ENCODE data around the gene TMOD2.

The TMOD2 gene

DNA sequence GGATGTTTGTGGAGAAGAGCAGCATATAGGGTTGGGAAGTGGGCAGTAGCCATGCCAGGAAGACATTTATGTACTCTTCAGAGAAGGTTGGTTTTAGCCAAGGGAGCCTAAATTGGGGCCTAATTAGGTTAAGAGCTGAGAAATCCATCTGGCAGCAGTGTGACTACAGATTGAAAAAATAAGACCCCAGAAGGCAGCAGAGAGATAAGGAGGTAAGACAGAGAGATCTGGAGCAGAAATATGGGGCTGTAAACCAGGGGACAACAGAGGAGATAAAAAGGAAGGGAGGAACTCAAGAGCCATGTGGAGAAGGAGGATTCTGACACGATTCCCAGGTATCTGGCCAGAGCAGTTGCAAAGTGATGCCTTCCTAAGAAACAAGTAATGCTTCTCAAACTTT is 37.2 kb upstream of the TMOD2 start:
- no peak overlapping the region for H3K4me3 ChIP-seq (ENCODE audit: low read depth, low read length)
- DNase-seq (ENCODE audit: low read depth, low spot score) = no peak
- in situ Hi-C loops (cut with HindIII; ENCODE audit: low sequenced_read_pairs) = no loop called here
- TF ChIP-seq, protein P1, sequence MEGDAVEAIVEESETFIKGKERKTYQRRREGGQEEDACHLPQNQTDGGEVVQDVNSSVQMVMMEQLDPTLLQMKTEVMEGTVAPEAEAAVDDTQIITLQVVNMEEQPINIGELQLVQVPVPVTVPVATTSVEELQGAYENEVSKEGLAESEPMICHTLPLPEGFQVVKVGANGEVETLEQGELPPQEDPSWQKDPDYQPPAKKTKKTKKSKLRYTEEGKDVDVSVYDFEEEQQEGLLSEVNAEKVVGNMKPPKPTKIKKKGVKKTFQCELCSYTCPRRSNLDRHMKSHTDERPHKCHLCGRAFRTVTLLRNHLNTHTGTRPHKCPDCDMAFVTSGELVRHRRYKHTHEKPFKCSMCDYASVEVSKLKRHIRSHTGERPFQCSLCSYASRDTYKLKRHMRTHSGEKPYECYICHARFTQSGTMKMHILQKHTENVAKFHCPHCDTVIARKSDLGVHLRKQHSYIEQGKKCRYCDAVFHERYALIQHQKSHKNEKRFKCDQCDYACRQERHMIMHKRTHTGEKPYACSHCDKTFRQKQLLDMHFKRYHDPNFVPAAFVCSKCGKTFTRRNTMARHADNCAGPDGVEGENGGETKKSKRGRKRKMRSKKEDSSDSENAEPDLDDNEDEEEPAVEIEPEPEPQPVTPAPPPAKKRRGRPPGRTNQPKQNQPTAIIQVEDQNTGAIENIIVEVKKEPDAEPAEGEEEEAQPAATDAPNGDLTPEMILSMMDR (IDR thresholded peaks at IDR 0.05; ENCODE audit: low read depth, low read length) = no peak

DNA sequence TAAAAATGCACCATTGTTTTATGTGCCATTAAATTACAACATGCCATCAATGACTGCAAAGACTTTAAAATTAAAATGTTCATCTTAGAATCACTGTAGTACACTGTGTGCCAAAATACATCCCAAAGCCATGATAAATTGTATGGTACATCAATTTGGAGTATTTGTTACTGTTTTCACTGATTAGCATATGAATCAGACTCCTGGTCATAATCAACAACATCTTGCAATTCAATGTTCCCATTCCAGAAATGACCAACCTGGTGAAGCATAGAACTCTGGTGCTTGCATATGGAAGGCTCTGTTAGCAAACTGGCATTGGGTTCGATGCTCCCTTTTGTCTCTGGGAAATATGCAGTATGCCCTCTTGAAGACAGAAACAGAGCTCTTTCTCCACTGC is 36.5 kb upstream of the TMOD2 start:
- H3K4me3 ChIP-seq (ENCODE audit: low read depth, low read length) = no peak overlapping the region
- in situ Hi-C loops (cut with HindIII; ENCODE audit: low sequenced_read_pairs) = no loop called here
- no peak for DNase-seq (ENCODE audit: low read depth, low spot score)
- TF ChIP-seq, protein P1 (IDR thresholded peaks at IDR 0.05; ENCODE audit: low read depth, low read length) = no peak

DNA sequence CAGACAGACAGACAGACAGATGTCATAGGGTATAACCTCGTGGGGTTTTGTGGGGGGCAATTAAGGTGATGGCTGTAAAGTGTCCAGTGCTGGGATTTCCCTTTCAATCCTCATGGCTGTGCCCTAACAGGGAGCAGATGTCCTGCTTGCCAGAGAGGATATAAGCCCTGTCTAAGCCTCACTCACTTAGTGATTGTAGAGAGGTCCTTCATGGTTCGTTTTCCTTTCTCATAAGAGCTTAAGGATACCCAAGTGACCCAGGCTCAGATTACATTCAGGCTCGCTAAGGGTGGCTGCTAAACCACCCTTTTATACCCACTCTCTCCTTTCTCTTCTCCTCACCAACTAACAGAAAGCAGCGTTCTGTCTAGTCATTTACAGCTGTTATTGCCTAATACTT is 33.2 kb upstream of the TMOD2 start:
- H3K4me3 ChIP-seq (ENCODE audit: low read depth, low read length) = no peak overlapping the region
- in situ Hi-C loops (cut with HindIII; ENCODE audit: low sequenced_read_pairs) = no loop called here
- DNase-seq (ENCODE audit: low read depth, low spot score) = no peak
- TF ChIP-seq, protein P1 (IDR thresholded peaks at IDR 0.05; ENCODE audit: low read depth, low read length) = no peak

DNA sequence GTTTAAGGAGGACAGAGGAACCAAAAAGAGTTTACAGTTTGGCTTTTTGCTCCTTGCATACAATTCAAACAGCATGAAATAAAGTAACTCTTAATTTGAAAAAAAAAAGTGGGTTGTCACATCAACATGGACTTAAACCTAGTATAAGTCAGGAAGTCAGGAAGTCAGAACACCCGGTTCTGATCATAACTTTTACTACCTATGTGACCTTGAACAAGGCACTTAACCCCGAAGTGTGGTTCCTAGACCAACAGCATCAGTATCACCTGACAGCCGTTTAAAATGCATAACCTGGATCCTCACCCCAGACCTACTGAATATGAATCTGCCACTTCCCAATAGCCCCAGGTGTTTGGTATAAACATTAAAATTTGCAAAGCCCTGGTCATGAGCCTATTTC is 32.7 kb upstream of the TMOD2 start:
- no peak overlapping the region for H3K4me3 ChIP-seq (ENCODE audit: low read depth, low read length)
- in situ Hi-C loops (cut with HindIII; ENCODE audit: low sequenced_read_pairs) = no loop called here
- TF ChIP-seq, protein P1 (IDR thresholded peaks at IDR 0.05; ENCODE audit: low read depth, low read length) = no peak
- no peak for DNase-seq (ENCODE audit: low read depth, low spot score)

DNA sequence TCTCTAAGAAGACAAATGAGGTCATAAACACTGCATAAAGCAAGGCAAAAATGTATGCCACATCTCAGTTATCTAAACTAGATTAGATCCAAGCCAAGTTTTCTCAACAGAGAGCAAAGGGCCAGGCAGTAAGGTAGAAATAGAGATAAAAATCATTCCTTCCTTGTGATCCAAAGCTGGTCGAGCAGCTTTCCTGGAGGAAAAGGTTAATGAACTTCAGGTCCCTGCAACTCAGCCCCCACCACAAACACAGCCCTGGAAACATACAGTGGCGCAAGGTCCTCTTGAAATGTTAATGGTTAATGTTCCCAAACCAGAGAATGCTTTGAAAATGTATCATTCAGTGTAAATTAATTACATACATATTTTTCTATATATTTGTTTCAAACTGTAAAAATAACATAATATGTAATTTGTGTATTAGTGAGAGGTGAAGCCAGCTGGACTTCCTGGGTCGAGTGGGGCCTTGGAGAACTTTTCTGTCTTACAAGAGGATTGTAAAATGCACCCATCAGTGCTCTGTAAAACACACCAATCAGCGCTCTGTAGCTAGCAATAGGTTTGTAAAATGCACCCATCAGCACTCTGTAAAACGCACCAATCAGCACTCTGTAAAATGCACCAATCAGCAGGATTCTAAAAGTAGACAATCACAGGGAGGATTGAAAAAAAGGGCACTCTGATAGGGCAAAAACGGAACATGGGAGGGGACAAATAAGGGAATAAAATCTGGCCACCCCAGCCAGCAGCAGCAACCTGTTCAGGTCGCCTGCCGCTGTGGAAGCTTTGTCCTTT is 31.0 kb upstream of the TMOD2 start:
- in situ Hi-C loops (cut with HindIII; ENCODE audit: low sequenced_read_pairs) = no loop called here
- no peak for DNase-seq (ENCODE audit: low read depth, low spot score)
- H3K4me3 ChIP-seq (ENCODE audit: low read depth, low read length) = no peak overlapping the region
- TF ChIP-seq, protein P1 (IDR thresholded peaks at IDR 0.05; ENCODE audit: low read depth, low read length) = no peak

DNA sequence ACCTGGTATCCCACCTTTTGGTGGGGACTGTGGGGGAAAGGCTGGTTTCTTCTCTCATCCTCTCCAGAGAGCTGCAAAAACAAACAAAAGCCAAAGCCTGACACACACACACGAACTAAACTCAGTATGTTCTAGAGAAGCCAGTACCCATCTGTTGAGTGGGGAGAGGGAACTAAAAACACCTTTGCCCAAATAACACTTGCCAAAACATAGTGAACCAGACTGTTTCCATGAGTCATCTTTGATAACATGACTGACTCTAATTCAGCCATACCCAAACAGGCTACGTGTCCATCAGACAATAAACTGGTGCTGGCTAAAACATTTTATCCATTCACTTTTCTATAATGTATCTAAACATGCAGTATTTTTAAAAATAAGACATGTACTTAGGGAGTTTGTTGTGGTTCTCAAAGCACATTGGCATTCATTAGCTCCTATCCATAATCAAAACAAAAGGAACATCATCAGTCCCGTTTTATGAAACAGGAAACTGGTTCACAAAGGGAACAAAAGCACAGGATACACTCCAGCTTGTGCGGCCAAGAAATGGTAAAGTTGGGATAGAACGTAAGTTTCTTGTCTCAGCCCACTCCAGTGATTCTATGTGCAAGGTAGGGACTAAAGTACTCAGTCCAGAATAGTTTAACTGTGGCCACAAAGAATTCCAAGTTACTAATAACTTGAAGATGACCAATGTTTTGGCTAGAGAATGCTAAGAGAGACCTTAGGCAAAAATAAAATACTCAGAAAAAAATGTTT is 30.0 kb upstream of the TMOD2 start:
- in situ Hi-C loops (cut with HindIII; ENCODE audit: low sequenced_read_pairs) = no loop called here
- no peak overlapping the region for H3K4me3 ChIP-seq (ENCODE audit: low read depth, low read length)
- TF ChIP-seq, protein P1 (IDR thresholded peaks at IDR 0.05; ENCODE audit: low read depth, low read length) = no peak
- DNase-seq (ENCODE audit: low read depth, low spot score) = no peak
